Activated CD4-positive, alpha-beta T cell treated with anti-CD3 and anti-CD28 coated beads for 4 hours (primary cell): ENCODE results near the gene KRIT1.
A peak's percentile ranks its signal among the peaks of the same experiment; 100 is the strongest.
"Not testable (repeated sequence)": the region's sequence is repeated elsewhere in the genome, so short reads cannot be mapped to it uniquely, and the experiment has no call there.

Source experiments
- DNase-seq, 2 donors: peaks; one replicate each; pipeline ENCODE4 v3.0.0-alpha.2; 2020

KRIT1 gene

DNA sequence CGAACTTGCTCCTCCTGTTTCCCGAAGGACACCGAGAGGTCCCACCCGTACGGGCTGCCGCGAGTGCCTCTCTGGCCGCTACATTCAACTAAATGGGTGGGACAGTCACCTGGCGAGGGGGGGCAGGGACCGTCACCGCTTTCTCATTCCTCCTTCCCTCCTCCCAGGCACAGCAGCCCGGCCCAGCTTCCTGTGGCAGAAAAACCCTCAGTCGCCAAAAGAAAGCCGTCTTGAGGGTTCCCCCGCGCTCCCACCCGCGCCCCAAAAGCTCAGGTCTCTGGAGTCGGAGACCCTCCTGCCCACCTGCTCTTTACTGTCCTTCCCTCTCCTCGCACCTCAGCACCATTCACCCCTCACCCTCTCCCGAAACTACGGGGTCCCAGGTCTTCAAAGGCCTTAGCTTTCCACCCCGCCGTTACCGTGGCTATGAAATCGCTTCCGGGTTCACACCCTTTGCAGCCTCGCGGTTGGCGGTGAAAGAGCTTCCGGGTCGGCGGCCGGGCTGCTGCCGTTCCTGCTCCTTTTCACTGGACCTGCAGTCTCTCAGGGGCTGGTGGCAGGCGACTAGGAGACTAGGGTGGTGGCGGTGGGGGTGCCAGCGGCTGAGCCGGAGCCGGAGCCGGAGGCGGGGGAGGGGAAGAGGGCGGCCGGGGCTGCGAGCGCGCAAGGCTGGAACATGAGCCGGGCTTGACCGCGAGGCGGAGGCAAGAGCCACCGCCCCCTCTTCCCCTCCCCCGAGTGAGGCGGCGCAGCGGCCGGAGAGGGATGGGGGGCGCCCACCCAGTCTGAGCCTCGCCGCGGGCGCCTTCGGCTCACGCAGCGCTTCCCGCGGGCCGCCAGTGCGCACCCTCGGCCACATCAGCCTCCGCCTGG lies at the start of gene KRIT1, which contains the start of gene ANKIB1:
Gene KRIT1, minus strand, starts transcription at position 428 of the 873 bp plus-strand sequence. CDS start 3,779 bp downstream, outside the sequence.
Gene ANKIB1, plus strand, starts transcription at position 488 of the 873 bp plus-strand sequence. CDS start 49,005 bp downstream, outside the sequence.
- peak; percentile 83 to 84 for DNase-seq

GRCh38 chr7:92295391-92295790 lies 49.7 kb upstream of the KRIT1 start:
- DNase-seq: no peak

GRCh38 chr7:92293896-92294590 lies 48.3 kb upstream of the KRIT1 start:
- no peak for DNase-seq

DNA sequence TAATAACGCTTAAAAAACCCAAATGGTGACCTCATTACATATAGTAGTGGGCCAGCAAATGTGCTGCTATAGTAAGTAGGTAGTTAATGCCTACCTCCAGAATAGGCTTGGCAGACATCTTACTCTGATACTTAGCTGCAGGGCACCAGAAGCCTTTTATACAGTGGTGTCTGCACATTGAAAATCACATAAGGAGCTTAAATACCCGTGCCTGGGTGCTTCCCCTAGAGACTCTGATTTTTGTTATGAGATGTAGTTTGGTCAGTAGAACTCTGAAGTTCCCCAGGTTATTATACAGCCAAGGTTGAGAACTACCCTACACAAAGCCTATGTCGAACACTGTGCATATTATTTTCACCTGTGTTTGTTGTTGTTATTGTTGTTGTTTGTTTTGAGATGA lies 47.3 kb upstream of the KRIT1 start:
- no peak for DNase-seq

GRCh38 chr7:92289321-92289720 lies 43.6 kb upstream of the KRIT1 start:
- no peak for DNase-seq

- no peak for DNase-seq
Measured at GRCh38 chr7:92282930-92283329, 37.2 kb upstream of the KRIT1 start.

DNA sequence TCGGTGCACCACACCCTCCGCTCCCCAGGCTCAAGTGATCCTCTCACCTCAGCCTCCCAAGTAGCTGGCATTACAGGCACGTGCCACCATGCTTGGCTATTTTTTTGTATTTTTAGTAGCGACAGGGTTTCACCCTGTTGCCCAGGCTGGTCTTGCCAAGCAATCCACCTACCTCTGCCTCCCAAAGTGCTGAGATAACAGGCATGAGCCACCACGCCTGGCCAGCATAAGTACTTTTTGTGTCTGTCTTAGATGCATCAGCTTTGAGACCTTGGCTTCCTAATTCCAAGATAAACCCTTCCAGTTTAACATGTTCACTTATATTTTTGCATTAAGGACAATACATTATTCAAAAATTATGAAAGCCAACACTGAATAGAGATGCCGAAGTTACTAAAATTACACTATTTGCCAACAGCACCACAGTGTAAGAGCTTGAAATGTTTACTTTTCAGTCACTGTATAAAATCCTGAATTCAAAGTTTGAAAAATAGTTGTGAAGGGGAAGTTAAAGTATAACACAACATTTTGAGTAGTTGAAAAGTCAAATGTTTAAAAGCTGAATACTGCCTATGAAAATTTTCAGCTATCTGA lies 36.6 kb upstream of the KRIT1 start:
- DNase-seq: no peak

DNA sequence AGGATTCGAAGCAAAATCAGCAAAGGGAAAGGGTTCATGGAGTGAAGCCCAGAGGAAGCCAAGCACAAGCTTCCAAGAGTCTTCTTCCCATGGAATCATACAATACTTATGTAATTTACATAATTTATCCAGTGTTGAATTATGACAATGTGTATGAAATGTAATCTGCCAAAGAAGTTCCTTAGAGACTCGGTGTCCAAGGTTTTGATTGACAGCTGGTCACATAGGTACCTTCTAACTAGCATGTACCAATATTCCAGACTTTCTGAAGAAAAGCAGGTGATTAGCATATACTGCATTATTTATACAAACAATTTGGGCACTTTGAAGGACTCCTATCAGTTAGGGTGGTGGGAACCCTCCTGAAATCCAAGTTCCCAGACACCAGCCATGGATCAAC lies 35.3 kb upstream of the KRIT1 start:
- no peak for DNase-seq

DNA sequence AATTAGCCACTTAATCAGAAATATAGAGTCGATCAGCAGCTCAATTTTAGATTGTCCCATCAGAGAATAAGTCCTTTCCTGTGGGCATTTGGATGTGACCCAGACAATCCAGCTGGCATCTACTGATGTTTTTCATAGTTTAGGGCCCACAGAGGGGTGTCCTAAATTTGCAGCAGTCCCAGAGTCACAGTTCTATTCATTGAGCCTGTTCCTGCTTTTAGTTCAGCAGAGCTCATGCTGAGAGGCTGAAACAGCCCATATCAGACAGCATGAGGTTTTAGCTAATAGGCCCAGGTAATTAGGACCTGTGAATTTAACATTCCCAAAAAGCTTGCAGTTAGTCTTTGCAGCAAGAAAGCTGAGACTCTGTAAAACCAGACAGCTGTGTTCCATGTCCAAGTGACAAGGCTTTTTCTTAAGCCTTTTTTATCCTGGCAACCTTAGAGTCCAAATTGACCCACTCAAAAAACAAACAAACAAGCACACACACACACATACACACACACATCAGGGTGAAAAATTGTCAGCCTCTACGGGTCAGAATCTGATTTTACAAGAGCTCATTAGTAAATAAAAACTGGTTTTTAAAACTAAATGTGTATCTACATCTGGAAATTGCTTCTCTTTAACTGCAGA lies 33.8 kb upstream of the KRIT1 start:
- DNase-seq: no peak

GRCh38 chr7:92276460-92276864 lies 30.7 kb upstream of the KRIT1 start:
- DNase-seq: no peak

DNA sequence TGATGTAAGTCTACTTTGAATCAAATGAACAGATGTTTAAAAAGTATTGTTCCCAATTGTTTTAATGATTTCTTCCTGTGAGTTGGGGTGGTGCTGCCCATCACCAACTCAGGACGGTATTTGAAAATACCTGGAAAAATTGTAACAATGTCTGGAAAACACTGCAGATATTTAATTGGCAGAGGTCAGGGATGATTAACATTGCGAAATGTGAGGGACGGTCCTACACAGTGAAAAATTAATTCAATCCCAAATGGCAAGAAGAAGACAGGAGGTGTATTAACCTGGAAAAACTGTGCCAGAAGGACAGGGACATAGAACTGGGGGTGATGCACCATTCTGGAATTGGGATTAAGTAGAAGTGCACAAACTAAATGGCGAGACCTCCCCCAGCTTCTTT lies 29.6 kb upstream of the KRIT1 start:
- DNase-seq: no peak

- DNase-seq: no peak
Measured at GRCh38 chr7:92268921-92269320, 23.2 kb upstream of the KRIT1 start.

- DNase-seq: no peak
Measured at GRCh38 chr7:92266415-92267241, 20.9 kb upstream of the KRIT1 start.

DNA sequence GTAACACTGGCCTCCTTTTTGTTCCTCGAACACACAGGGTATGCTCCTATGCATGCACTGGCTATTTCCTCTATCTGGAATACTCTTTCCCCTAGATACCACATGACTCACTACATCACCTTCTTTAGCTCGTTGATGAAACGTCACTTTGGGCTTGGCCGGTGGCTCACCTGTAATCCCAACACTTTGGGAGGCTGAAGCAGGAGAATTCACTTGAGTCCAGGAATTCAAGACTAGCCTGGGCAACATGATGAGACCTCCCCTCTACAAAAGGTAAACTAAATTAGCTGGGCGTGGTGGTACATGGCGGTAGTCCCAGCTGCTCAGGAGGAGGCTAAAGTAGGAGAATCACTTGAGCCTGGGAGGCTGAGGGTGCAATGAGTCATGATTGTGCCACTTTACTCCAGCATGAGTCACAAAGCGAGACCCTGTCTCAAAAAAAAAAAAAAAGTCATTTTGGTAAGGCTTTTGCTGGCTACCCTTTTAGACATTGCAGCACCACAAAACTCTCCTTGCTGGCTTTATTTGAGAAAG lies 14.6 kb upstream of the KRIT1 start:
- no peak for DNase-seq

GRCh38 chr7:92259610-92260247 lies 14.0 kb upstream of the KRIT1 start:
- DNase-seq: no peak

DNA sequence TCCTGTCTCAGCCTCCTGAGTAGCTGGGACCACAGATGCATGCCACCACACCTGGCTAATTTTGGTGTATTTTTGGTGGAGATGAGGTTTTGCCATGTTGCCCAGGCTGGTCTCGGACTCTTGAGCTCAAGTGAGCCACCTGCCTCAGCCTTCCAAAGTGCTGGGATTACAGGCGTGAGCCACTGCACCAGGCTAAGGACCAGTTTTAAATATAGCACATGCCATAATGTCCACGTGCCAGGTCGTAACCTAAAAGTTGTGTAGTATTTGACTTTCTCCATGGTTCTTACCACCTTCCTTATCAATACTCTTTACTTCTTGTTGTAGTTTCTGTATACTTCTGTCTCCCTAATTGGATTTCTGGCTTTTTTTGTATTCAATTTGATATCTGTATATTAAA lies 13.3 kb upstream of the KRIT1 start:
- DNase-seq: no peak

DNA sequence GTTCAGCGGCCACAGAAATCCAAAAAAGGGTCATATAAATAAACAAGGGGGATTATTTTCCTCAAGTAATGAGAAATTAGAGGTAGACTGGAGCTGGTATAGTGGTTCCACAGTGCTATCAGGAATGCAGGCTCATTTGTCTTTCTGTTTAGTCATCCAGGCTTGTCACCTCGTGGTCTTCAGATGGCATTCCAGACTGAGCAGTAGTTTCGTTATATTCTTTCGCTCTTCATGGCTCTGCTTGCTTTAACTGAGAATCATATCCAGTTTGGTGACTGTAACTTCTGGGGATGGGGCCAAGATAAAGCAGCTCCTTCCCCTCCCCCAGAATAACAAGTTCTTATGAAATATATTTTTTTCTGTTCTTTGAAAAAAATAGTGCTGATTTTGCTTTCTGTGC lies 9.6 kb upstream of the KRIT1 start:
- DNase-seq: no peak

DNA sequence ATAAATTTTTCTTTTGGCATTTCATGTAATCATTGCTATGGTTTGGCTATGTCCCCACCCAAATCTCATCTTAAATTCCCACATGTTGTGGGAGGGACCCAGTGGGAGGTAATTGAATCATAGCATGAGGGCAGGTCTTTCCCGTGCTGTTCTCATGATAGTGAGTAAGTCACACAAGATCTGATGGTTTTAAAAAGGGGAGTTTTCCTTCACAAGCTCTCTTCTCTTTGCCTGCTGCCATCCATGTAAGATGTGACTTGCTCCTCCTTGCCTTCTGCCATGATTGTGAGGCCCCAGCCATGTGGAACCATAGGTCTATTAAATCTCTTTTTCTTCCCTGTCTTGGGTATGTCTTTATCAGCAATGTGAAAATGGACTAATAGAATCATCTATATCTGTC lies 9.1 kb upstream of the KRIT1 start:
- not testable (repeated sequence) for DNase-seq

- no peak for DNase-seq
Measured at GRCh38 chr7:92253251-92253650, 7.5 kb upstream of the KRIT1 start.

DNA sequence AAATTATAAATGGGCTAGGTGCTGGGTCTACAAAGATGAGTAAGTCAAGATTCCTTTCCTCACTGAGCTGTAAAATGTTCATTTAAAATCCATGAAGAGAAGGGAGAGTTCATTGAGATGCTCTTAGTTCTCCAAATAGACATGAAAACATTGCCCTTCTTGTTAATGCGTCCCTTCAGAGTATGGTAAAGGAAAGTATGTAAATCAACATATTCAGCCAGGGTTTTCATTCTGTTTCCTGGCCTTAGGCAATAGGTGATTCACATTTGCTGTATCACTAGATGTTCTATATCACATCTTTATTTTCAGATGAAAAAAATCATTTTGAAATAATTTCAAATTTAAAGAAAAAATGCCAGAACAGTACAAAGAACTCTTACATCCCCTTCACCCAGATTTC lies 5.5 kb upstream of the KRIT1 start:
- DNase-seq: no peak

GRCh38 chr7:92250603-92251002 lies 4.9 kb upstream of the KRIT1 start:
- no peak for DNase-seq
